T-helper 2 cell treated with Interferon-gamma antibody and Interleukin-4, amounts not matched to agents 100 ng/mL and 5 ng/mL, for 36 hours (primary cell): ENCODE data around the gene FNBP1L. TPM values are rescaled to one million over a fixed set of nuclear protein-coding genes. Genes with fewer than 3 reads are reported as not detected.

Source experiments
- intact Hi-C: fragments of 100-400 bp; cut with micrococcal nuclease; formaldehyde crosslinking; loops from one replicate; pipeline ENCODE4 v1.15.1; 2023
- total RNA-seq: library from RNA; stranded (reverse); gene quantifications from 2 replicates; pipeline ENCODE4 v1.2.3, GENCODE V29; 2022

FNBP1L gene
- 0.20 and 0.39 TPM in 2 replicates for total RNA-seq

DNA sequence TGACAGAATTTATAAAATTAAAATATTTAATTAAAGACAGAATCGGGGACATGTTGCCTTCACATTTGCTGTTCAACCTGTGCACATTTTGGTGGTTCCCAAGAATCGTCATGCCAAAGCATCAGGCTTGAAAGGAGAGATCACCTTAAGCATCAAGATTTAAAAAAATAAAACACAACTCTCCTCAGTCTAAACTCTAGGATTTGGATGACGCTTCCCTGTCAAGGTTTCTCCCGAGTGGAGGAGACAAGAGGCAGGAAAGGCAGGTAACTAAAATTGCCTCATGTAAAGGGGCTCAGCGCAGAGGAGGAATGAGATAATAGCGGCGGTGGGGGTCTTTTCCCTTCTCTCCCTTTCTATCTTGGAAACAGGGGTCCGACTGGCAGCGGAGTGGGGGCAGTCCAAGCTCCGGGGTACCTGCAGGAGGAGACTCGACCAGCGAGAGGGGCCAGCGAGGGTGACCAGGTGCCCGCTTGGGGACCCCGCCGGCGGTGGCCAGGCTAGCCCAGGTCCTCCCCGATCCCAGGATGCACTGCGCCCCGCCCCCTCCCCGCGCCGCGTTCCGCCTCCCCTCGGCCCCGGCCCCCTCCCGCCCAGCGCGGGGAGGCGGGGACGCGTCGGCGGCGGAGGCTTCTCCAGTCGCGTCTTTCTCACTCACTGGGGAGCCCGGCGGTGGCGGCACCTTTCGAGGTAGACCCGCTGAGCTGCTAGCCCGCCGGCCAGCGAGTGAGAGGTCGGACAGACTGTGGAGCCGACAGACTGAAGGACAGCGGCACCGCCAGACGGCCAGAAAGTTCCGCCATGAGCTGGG lies at the start of gene FNBP1L:
Gene FNBP1L (plus strand): TSS at position 638 of the 811 bp plus-strand sequence. CDS start 164 bp downstream, at position 802.
- intact Hi-C loops, result loop anchor here (5.0 kb wide), 1 partner anchor 145 kb away; no protein-coding TSS in a partner anchor

DNA sequence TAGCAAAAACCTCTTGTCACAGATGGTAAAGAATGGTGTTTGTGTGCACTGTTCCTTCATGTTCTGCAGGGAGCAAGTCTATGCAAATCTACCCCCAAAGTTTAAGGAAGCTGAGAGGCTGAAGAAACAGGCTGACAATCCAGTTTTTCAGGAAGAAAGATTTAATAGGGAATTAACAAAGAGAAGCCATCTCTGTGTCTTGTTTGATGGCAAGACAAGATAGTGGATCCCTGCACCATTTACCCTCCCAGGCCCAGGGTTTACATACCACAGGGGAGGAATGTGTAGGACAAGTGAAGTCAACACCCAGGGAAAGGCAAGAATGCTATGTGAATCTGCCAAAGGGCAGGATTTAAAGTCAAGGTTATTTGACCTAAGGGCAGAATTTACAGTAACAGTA lies 48.1 kb upstream of the FNBP1L start:
- intact Hi-C loops, result no loop called here

DNA sequence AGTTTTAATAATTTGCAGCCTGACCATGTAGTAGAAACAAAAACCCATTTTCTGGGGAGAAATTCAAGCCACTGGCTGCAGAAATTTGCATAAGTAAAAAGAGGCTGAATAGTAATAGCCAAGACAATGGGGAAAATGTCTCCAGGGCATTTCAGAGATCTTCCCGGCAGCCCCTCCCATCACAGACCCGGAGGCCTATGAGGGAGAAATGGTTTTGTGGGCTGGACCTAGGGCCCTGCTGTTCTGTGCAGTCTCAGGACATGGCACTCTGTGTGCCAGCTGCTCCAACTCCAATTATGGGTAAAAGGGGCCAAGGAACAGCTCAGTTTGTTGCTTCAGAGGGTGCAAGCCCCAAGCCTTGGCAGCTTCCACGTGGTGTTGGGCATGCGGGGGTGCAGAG lies 39.7 kb upstream of the FNBP1L start:
- intact Hi-C loops, result no loop called here

DNA sequence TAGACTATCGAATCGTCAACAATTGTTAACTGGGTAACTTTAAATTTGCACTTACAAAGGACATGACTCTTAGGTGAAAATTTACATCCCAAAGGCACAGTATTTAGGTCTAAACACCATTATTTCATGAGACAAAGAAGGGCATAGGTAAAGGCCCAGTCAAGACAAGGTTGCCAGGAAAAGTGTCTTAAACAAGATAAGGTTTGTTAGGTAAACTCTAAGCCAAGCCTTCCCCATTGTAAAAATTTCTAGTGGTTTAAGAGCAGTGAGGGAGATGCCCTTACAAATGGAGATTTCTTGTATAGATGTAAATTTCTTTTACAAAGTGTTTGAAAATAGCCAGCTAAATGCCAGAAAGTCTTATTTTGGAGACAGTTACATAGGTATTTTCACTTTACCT lies 36.9 kb upstream of the FNBP1L start:
- intact Hi-C loops, result no loop called here

DNA sequence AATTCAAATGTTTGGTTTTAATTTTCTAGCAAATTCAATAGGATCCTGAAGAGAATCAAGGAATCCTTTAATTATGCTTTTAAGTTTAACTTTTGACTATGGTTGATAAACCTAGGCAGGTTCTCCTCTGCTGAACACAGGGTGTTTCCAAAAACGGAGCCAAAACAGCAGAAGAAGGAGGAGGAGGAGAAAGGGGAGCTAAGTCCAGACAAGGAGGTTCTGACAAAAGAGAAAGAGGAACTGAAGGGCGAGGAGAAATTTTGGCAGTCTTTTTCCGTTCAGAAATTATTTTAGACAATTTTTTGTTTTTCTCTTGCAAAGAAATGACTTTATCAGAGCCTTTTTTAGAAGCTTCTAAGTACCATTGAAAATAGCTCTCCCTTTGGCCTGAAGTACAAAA lies 33.2 kb upstream of the FNBP1L start:
- intact Hi-C loops, result no loop called here

DNA sequence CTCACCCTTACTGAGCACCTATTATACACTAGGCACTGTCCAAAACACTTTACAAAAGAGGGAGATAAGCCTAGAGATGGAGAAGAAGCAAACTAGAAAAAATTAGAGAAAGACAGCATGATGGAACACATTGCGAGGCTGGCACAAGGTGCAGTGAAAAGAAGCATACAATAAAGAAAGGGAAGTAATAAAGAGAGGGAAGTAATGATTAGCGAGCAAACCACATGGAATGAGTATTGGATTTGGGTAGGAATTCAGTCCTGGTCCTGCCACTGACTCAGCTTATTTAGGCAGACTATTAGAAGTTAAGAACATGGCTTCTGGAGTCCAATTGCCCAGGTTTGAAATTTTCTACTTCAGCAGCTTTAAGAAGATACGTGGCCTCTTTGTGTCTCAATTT lies 32.6 kb upstream of the FNBP1L start:
- intact Hi-C loops, result no loop called here

DNA sequence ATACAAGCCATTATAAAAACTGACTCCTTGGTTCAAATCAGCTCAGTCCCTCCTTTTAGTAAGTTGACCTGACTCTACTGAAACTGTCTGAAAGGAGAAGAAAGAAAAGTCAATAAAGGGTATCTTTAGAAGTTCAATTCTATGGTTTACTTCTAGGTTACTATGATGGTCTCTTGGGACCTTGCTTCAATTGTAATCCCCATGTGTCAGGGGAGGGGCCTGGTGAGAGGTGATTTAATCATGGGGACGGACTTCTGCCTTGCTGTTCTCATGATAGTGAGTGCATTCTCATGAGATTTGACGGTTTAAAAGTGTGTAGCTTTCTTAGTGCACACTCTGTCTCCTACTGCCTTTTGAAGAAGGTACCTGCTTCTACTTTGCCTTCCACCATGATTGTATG lies 31.7 kb upstream of the FNBP1L start:
- intact Hi-C loops, result no loop called here

DNA sequence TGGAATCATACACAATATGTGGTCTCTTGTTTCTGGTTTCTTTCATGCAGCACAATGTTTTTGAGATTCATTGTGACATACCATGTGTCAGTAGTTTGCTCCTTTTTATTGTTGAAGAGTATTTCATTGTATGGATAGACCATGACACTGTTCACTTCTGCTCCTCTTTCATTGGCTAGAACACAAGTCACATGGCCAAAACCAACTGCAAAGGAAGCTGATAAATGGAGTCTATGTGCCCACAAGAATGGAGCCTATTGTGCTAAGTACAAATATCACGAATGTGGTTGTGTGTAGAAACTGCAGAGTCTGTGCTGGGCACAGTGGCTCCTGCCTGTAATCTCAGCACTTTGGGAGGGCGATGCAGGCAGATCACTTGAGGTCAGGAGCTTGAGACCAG lies 28.6 kb upstream of the FNBP1L start:
- intact Hi-C loops, result no loop called here

DNA sequence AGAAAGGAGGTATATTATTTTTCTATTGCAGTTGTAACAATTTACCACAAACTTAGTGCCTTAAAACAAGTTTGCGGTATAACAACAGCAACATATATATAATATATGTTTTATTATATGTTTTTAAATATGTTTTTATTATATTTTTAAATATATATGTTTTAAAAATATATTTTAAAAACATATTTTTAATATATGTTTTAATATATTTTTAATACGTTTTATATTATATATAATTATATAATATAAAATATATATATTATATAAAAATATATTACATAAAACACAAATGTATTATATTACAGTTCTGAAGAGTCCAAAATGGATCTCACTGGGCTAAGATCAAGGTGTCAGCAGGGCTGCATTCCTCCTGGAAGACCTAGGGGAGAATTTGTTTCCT lies 27.5 kb upstream of the FNBP1L start:
- intact Hi-C loops, result no loop called here

DNA sequence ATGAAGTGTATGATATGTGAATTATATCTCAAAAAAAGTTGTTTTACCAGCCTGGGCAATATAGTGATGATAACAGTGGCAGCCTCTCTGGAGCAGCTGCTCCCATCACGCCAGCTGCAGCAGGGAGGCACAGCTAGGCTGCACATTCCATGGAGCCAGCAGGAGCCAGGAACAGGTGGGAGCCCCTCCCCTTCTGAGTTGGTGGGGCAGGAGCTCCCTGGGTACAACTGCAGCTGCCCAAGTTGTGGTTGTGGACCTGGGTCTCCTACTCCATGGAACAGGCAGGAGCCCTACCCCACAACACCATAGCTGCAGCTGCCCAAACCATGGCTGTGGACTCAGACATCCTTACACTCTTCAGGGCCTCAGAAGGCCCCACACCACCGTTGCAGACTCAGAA lies 21.7 kb upstream of the FNBP1L start:
- intact Hi-C loops, result no loop called here

DNA sequence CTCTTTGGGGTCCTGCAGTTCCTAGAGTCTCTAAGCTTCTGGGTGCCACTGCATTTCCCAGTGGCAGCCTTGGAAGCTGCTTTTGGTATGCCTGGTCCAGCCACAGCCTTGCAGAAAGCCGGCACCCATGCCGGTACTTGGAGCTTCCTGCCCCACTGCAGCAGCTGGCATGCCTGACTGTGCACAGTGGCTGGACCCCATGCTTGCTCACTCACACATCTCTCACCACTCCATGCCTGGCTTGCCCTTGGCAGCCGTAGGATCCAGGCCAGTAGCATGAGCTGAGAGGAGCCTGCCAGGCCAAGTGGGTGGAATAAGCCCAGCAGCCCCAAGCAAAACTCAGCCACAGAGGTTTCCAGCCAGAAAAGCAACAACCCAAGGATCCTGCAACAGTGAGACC lies 20.3 kb upstream of the FNBP1L start:
- intact Hi-C loops, result no loop called here

DNA sequence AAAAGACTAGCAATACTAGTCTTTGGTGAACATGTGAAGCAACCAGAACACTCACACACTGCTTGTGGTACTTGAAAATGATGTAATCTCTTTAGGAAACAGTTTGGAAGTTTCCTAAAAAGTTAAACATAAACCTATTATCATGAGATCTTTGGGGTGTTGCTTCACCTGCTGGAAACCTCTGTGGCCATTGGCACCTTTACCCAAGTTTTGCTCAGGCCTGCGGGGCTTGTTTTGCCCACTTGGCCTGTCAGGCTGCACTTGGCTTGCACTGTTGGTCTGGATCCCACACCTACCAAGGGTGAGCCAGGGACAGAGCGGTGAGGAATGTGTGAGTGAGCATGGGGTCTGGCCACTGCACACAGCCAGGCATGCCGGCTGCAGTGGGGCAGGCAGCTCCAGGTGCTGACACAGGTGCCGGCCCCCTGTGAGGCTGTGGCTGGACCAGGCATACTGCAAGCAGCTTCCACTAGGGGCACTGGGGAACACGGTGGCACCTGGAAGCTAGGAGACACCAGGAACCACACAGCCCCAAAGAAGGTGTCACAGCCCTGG lies 14.4 kb upstream of the FNBP1L start:
- intact Hi-C loops, result no loop called here

DNA sequence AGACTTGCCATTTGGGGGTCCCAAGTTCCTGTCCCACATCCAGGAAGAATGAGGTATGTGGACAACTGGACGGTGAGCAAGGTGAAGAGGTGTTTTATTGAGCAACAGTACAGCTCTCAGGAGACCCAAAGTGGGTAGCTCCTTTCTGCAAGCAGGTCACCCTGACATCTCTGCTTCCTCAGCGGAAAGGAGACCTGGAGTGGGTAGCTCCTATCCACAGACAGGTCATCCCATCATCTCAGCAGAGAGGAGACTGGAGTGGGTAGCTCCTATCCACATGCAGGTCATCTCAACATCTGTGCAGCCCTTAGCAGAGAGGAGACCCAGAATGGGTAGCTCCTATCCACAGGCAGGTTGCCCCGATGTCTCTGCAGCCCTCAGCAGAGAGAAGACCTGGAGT lies 13.8 kb upstream of the FNBP1L start:
- intact Hi-C loops, result no loop called here

DNA sequence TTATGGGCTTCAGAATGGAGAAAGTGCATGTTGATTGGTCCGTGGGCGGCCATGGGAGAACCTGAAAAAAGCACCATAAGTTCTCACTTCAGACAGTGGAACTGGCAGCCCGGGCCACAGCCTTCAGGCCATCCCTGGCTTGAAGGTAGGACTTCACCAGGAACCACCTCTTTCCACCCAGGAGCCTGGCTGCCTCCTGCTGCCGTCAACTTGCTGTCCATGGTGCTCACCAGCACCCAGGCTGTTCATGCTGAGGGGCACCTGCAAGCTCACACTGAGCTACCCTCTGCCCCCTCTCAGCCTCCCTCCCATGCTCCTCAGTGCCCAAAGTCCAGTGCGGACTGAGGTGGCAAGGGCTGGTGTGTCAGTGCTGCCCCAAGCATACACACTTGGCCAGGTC lies 12.9 kb upstream of the FNBP1L start:
- intact Hi-C loops, result no loop called here

DNA sequence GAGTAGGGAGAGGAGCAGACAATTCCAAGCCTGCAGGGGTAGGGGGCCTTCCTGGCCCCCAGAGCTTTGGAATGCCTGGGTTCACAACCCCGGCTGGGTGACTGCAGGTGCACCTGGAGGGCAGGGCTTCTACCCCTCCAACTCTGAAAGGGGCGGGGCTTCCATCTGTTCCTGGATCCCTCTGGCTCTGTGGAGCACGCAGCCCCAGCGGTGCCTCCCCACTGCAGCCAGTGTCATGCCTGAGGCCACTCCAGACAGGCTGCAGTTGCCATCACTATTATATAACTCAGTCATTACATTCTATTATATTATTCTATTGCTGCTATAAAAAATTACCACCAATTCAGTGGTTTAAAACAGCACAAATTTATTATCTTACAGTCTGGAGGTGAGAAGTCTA lies 12.5 kb upstream of the FNBP1L start:
- intact Hi-C loops, result no loop called here

DNA sequence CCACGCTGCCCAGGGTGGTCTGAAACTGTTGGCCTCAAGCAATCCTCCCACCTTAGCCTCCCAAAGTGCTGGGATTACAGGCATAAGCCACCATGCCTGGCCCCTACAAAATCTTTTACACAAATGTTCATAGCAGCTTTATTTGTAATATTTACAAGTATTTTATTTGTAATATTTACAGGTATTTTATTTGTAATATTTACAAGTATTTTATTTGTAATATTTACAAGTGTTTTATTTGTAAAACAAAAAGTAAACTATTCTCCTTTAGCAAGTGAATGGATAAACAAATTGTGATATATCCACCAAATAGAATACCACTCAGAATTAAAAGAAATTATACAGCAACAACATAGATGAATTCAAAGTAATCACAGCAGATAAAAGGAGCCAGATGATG lies 11.4 kb upstream of the FNBP1L start:
- intact Hi-C loops, result no loop called here

DNA sequence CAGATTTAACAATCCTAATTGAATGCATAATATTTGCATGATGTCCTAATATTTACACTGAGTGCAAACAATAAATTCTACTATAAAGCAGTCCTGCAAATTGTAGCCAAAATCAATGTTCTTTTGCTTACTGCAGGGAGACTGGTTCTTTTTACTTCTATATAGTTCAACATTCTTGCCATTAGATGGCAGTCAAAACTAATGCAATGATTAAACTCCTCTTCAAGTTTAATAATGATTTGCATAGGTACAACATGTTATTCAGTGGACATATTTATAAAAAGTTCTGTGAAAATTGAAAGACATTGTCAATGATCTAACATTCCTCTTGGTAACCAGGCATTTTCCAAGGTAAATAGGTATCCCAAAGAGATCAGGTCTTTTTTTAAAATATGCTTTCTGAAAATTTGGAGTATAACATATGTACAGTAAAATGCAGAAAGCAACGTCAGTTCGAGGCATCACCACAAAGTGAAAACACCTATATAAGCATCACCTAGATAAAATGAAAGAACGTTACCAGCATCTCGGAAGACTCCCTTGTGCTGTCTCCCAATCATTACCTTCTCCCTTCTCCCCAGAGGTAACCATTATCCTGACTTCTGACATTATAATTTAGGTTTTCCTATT lies 9.8 kb upstream of the FNBP1L start:
- intact Hi-C loops, result loop anchor here (1.0 to 2.0 kb wide), 3 partner anchors 191 to 409 kb away; no protein-coding TSS in a partner anchor

DNA sequence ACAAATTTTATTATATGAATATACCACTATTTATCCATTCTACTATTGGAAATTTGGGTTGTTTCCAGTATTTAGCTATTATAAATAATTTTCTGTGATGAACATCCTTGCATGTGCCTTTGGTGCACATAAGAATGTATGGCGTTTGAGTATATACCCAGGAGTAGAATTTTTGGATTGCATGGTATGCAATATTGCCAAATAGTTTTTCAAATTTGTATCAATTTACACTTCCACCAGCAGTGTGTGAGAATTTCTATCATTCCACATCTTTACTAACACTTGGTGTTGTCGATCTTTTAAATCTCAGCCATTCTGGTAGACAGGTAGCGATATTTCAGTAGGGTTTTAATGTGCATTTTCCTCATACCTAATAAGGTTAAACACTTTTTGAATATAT lies 9.2 kb upstream of the FNBP1L start:
- intact Hi-C loops, result loop anchor here (1.0 to 2.0 kb wide), 3 partner anchors 190 to 408 kb away; no protein-coding TSS in a partner anchor

DNA sequence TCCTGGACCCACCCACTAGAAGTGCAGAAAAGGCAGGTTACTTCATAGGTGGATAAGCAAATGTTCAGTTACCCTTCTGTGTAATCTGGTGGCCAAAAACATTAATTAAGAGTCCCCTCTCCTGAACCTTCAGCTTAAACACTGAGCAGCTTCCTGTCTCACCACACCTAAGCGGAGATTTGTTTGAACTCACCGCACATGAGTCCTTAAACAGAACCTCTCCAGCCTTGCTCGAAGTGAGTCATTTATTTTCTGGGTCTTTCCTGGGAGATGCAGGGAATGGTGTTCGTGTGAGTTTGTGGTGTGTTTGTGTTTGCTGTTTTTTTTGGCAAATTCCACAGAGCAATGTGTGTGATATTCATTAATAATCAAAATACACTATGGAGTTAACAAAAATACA lies 7.6 kb upstream of the FNBP1L start:
- intact Hi-C loops, result no loop called here

DNA sequence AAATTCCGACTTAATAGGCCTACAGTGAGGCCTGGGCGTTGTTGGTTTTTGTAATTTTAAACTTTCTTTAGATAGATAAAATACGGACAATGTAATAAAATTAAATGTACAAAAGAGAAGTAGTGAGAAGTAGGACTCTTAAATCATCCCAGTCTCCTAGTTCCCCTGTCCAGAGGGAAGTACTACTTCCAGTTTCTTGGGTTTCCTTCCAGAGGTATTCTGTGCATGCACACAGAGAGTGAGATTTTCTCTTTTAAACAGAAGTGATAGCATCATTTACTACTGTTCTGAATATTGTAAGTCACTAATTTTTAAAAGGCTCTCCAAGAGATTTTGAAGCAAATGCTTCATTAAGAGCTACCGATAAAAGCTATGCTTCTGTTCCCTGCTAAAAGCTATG lies 7.2 kb upstream of the FNBP1L start:
- intact Hi-C loops, result no loop called here

DNA sequence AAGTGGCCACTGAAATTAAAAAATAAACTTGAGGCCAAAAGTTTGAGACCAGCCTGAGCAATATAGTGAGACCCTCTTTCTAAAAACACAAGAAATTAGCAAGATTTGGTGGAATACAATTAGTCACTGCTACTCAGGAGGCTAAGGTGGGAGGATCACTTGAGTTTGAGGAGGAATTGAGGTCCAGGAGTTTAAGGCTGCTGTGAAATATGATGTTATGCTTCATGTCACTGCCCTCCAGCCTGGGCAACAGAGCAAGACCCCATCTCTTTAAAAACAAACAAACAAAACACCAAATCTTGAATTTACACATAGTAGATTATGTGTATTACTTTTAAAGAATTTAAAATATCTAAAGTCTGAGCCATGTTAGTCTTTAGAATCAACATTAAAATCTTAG lies 6.3 kb upstream of the FNBP1L start:
- intact Hi-C loops, result no loop called here

DNA sequence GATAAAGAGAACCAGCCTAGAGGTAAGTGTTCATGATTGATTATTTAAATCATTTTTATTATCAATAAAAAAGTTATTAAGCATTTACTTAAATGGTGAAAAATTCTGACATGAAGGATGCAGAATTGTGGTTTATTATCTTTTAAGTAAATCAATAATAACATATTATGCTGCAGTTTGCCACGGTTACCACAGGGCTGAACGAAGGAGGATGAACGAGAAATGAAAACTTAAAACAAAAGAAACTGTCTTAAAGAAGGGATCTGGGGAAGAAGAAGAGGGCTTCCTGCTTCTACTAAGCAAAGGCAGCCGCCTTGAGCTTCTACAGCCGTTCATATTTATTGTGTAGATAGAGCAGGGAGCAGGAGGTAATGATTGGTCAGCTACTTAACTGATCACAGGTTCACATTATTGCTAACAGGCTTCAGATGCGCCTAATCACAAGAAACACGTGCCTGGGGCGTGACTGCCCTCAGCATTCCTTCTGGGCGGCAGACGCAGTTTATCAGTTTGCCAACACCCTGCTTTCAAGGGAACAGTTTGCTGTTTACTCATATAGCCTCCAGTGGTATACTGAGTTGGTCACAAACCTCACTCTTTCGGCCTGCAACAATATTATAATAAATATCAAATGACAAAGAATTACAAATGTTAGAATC lies 5.8 kb upstream of the FNBP1L start:
- intact Hi-C loops, result no loop called here
